GM12878 (cell line): Measurements from ENCODE around the gene TLDC2. TPM values are rescaled to one million over a fixed set of nuclear protein-coding genes. Genes with fewer than 3 reads are reported as not detected.

Source experiments
- ATF2 ChIP-seq: IDR thresholded peaks from 2 replicates; pipeline ENCODE4 v1.6.1; 2012; ENCODE audit warnings: low read length, inconsistent platforms
- CBFB ChIP-seq: IDR thresholded peaks from 2 replicates; pipeline ENCODE4 v1.6.1; 2016; ENCODE audit warnings: antibody characterized with exemption, low read depth
- CREB1 ChIP-seq: IDR thresholded peaks from 2 replicates; pipeline ENCODE4 v1.6.1; 2012; ENCODE audit warnings: low read depth, mild to moderate bottlenecking, inconsistent platforms
- CUX1 ChIP-seq: IDR thresholded peaks from 2 replicates; pipeline ENCODE4 v1.6.1; 2012; ENCODE audit warnings: improper control_type of control experiment, low read depth, low read length; ENCODE audit not compliant: insufficient replicate concordance
- EED ChIP-seq: sonication (generic); IDR thresholded peaks from 2 replicates; pipeline ENCODE4 v1.6.1; 2016; ENCODE audit warnings: antibody characterized with exemption, low read depth
- ESRRA ChIP-seq: IDR thresholded peaks from 2 replicates; pipeline ENCODE4 v1.6.1; 2012; ENCODE audit warnings: mild to moderate bottlenecking, low read length, improper control_type of control experiment
- IRF3 ChIP-seq: fragments of 450-650 bp; IDR thresholded peaks from 2 replicates; pipeline ENCODE4 v1.6.1; 2014; ENCODE audit warnings: mild to moderate bottlenecking
- MEF2A ChIP-seq: IDR thresholded peaks from 2 replicates; pipeline ENCODE4 v1.6.1; 2011; ENCODE audit warnings: low read depth, mild to moderate bottlenecking, low read length, moderate library complexity; ENCODE audit not compliant: insufficient read depth
- MEF2B ChIP-seq: fragments of 450-650 bp; IDR thresholded peaks from 2 replicates; pipeline ENCODE4 v1.6.1; 2018; ENCODE audit warnings: mild to moderate bottlenecking, moderate library complexity; ENCODE audit not compliant: partially characterized antibody, poor library complexity, severe bottlenecking
- PAX8 ChIP-seq: fragments of 450-650 bp; IDR thresholded peaks from 2 replicates; pipeline ENCODE4 v1.6.1; 2017; ENCODE audit warnings: mild to moderate bottlenecking, moderate library complexity
- ZBTB4 ChIP-seq: fragments of 450-650 bp; formaldehyde crosslinking; IDR thresholded peaks from 2 replicates; pipeline ENCODE4 v1.4.0; 2022; ENCODE audit warnings: mild to moderate bottlenecking, moderate library complexity
- ZNF384 ChIP-seq: IDR thresholded peaks from 2 replicates; pipeline ENCODE4 v1.6.1; 2012; ENCODE audit warnings: low read depth, mild to moderate bottlenecking, low read length, improper control_type of control experiment, borderline replicate concordance
- ZNF622 ChIP-seq: fragments of 450-650 bp; IDR thresholded peaks from 2 replicates; pipeline ENCODE4 v1.6.1; 2017; ENCODE audit warnings: mild to moderate bottlenecking, inconsistent platforms
- polyA plus RNA-seq, 11 experiments: library from polyadenylated mRNA; depleted of rRNA in 4 of 11; unstranded in 6 of 11; stranded (reverse) in 5 of 11; fragments of >200 nt; fragmentation: Nextera tagmentation in 4 of 11; fragmentation: Illumina TruSeq in 1 of 11; extraction: Ambion mirVana in 4 of 11; extraction: Trizol in 1 of 11; gene quantifications; 1 replicate in 1 of 11; 2 replicates in 10 of 11; pipeline versions ENCODE4 v1.2.1 to v1.2.3, GENCODE V29; 2011 to 2016; ENCODE audit warnings: inconsistent platforms in 2 of 11, missing spikeins in 2 of 11, low read depth in 1 of 11
- total RNA-seq, 4 experiments: library from RNA; depleted of rRNA in 3 of 4; stranded (reverse); fragments of >200 nt in 3 of 4; fragmentation: Illumina TruSeq in 1 of 4; extraction: Trizol in 1 of 4; gene quantifications; 2 replicates each; pipeline versions ENCODE4 v1.2.1 to v1.2.3, GENCODE V29; 2013 to 2021
- TF ChIP-seq, protein P1 (sequence below): IDR thresholded peaks from 2 replicates; pipeline ENCODE4 v1.6.1; 2011; ENCODE audit warnings: borderline replicate concordance, low read depth, mild to moderate bottlenecking, moderate library complexity, low read length; ENCODE audit not compliant: insufficient read depth, poor library complexity, severe bottlenecking

The TLDC2 gene
- total and polyA plus RNA-seq, 10 of the 15 experiments (the other 5 are each of a cell fraction or from before 2014, with no cell fraction given), result 0.05 to 0.41 (median 0.21) TPM

DNA sequence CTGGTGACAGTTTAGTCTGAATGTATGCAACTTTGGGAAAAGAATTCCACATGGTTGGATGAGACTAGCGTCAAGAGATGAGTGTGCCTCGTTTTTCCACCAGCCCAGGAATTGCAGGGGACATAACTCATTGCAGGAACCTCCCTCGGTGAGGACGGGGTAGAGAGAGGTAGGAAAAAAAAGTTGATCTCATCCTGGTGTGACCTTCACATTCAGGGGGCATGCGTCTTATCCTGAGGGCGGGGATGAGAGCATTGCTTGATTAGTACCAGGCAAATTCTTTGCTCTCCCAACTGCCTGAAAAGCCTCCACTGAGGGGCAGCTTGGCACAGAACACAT lies 11.8 kb downstream of the TLDC2 start (continued):
- TF ChIP-seq ESRRA (no peak), CBFB (no peak), IRF3 (no peak), ZBTB4 (CRISPR knock-in tag) (no peak), ZNF384 (no peak), MEF2A (no peak), ATF2 (no peak), CUX1 (no peak), PAX8 (no peak), MEF2B (no peak), EED (no peak), CREB1 (no peak), ZNF622 (no peak)
- TF ChIP-seq, protein P1, sequence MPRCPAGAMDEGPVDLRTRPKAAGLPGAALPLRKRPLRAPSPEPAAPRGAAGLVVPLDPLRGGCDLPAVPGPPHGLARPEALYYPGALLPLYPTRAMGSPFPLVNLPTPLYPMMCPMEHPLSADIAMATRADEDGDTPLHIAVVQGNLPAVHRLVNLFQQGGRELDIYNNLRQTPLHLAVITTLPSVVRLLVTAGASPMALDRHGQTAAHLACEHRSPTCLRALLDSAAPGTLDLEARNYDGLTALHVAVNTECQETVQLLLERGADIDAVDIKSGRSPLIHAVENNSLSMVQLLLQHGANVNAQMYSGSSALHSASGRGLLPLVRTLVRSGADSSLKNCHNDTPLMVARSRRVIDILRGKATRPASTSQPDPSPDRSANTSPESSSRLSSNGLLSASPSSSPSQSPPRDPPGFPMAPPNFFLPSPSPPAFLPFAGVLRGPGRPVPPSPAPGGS, result no peak
